H1 (cell line): ENCODE measurements around the gene STRN4.

Experiments
- BRCA1 ChIP-seq: IDR thresholded peaks from 2 replicates; pipeline ENCODE4 v1.6.1; 2012; ENCODE audit warnings: low read depth, low read length, improper control_type of control experiment
- CBX5 ChIP-seq: fragments of 300-800, 300-1000 bp; sonication (generic); IDR thresholded peaks from 2 replicates; pipeline ENCODE4 v1.7.1; 2016; ENCODE audit warnings: antibody characterized with exemption, low read length, low read depth
- CTCF ChIP-seq, 3 experiments: IDR thresholded peaks; 1 replicate in 2 of 3; 2 replicates in 1 of 3; pipeline versions ENCODE4 v1.5.1 to v1.6.1; 2011; ENCODE audit warnings: low read length in 3 of 3, mild to moderate bottlenecking in 3 of 3, inconsistent platforms in 2 of 3, low read depth in 1 of 3, moderate library complexity in 1 of 3; ENCODE audit not compliant: insufficient read depth in 1 of 3; ENCODE audit errors: control extremely low read depth in 1 of 3
- POLR2A ChIP-seq, 2 experiments: IDR thresholded peaks; 1 replicate in 1 of 2; 2 replicates in 1 of 2; pipeline ENCODE4 v1.6.1; 2011; ENCODE audit warnings: low read depth in 2 of 2, low read length in 2 of 2, mild to moderate bottlenecking in 2 of 2; ENCODE audit errors: control extremely low read depth in 1 of 2
- RBBP5 ChIP-seq: IDR thresholded peaks from 2 replicates; pipeline ENCODE4 v1.7.1; 2012; ENCODE audit warnings: low read depth, mild to moderate bottlenecking, inconsistent platforms, low read length, moderate library complexity, borderline replicate concordance
- SP2 ChIP-seq: IDR thresholded peaks from 2 replicates; pipeline ENCODE4 v1.6.1; 2012; ENCODE audit warnings: mild to moderate bottlenecking, low read length, inconsistent platforms
- SUZ12 ChIP-seq: fragments of 200-600 bp; sonication (generic); IDR thresholded peaks from 2 replicates; pipeline ENCODE4 v1.6.1; 2012; ENCODE audit warnings: mild to moderate bottlenecking, inconsistent platforms, low read length, moderate library complexity, mixed read lengths

GRCh38 chr19:46759817-46760333 is 13.6 kb upstream of the STRN4 start:
- TF ChIP-seq POLR2A (IDR thresholded peaks at IDR 0.05; ENCODE audit: control extremely low read depth in 1 of 2, low read depth in 2 of 2, low read length in 2 of 2), result no peak
- TF ChIP-seq SP2, result no peak
- no peak for TF ChIP-seq CTCF (IDR thresholded peaks at IDR 0.05; ENCODE audit: control extremely low read depth in 1 of 3, insufficient read depth in 1 of 3, low read depth in 1 of 3, low read length in 3 of 3)
- TF ChIP-seq CBX5, result no peak
- no peak for TF ChIP-seq BRCA1
- no peak for TF ChIP-seq SUZ12
- no peak for TF ChIP-seq RBBP5
